GM18511 (cell line): ENCODE data around the gene AIG1.

Experiments
- ATAC-seq: cut with Tn5 transposase; IDR thresholded peaks from one replicate; pipeline ENCODE4 v1.9.1; 2021; ENCODE audit warnings: mild to moderate bottlenecking, moderate library complexity; ENCODE audit not compliant: unreplicated experiment

AIG1 gene

DNA sequence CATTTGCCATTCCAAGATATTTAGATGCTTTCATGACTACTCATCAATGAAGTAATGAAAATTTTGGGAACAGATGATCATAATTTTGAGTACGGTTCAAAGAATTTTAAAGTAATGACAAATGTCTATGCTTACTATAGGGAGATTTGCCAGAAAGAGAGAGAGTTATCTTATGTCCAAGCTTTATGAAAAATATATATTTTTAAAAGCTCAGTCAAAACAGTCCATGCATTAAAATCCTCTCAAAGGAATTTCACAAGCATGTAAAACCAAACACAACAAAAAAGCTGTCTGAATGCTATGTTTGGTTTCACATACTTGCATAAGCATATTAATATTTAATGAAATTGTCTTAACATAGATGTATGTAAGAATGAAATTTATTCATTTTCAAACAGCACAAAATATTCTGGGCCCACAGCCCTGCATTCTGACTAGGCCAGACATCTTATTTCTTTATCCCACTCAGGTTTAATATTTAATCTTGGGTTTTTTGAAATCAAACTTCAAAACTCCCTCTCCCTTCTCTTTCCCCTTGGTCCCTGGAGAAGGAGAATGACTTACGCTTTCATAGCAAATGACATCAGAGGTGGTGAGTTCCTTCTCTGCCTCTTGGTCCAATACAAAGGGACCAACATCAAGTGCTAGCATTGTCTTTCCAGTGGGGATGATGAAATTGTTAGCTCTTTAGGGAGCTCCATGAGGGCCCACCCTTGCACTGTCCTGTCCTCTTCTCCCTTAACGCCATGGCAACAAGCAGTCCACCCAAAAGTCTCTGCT, 295.6 kb downstream of the AIG1 start:
- ATAC-seq = no peak

DNA sequence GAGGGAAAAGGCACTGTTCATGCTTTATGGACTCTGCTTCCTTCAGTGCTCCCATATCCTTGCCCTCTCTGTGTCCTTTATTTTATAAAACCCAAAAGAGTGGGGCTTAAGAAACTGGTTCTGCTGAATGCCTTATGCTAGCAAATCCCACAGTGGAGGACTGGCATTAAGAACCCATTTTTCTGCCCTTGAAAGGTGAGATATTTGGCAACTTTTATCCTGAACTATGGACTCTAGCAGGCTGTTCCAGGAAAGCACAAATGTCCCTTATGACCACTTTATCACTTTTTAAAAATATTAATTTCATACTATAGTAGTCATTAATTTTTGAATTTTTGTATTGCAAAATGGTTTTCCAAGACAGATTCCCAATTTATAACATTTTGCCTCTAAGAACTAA, 296.5 kb downstream of the AIG1 start:
- no peak for ATAC-seq

DNA sequence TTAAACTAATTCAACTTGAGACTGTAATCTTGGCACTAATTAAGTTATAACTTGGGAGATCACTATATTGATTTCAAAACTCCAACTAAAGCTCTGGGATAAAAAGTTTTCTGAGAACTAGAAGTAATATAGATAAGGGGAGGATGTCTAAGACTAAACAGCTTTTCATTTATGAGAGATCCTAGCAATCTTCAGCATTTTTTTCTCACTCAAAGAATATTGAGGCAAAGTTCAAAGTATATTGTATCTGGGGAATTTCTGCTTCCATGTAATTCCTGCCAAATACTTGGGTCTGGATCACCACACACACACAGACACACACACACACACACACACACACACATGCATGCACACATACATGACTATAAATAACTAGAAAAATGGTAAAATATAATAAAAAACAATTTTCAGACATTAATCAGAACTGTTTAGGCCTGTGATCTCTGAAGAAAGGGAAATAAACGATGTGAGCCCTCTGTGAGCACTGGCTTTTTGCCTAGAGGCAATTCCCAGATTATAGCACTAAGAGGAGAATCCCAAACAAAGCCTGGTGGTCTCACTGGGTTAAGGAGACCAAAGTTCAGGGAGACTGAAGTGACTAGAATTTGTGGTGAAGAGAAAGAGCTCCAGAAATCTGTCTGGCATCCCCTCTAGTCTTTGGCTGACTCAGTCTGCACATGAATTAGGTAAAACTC, 297.0 kb downstream of the AIG1 start:
- no peak for ATAC-seq

DNA sequence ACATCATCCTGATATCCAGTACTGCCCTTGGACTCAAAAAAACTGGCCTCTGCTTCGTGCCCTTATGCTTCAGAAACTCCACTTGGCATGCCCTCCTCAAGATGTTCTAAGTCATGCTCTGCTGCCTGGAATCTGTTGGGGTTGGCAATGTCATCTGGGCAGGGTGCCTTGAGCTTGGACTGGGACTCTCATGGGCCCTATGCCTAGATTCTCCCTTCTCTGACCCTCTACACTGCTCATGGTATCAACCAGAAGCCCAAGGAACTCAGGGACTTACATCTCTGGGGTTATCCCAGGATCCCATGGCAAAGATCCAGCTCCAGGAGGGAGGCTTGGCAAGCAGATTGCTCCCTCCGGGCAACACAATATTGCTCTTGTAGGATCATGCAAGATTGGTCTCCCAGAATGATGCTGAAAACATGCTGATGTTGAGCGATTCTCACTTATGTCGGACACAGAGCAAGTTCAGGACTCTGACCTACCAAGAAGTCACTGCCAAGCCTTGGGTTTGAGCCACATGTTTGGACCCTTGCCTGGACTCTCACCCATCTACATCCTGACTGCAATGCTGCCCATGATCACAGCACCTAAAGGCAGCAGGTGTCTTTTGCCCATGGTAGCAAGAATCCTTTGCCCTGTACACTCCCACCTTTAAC, 301.0 kb downstream of the AIG1 start:
- ATAC-seq = no peak

DNA sequence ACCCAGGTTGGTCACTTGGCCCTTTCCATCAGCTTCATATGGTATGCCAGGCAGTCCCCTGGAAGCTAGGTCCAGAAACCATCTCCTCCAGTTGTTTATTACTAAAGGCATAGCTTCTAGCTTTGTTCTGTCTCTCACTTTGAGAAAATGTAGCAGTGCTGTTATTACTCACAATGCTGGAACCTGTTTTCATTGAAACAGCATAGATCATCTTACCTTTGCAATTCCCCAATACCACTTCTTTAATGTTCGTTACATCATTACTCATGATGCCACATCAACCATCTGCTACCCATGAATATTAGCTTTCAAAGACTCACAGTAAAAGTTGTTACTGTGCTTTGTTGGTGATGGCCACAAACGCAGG, 301.5 kb downstream of the AIG1 start:
- ATAC-seq = no peak

DNA sequence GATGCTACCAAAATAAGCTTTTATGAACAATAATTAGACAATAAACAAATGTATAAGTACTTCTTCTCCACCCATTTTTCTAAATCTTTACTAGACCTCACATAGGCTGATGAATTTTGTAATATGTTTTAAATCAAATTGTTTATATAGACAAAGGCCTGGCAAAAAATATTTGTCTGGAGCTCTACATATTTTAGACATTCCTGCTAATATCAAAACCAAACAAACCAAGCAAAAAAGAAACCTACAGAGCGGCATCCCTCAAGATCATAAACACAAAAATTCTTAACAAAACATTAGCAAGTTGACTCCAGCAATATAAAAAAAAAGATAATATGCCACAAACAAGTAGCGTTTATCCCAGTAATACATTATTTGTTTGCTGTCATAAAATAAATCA, 302.6 kb downstream of the AIG1 start:
- ATAC-seq = no peak

DNA sequence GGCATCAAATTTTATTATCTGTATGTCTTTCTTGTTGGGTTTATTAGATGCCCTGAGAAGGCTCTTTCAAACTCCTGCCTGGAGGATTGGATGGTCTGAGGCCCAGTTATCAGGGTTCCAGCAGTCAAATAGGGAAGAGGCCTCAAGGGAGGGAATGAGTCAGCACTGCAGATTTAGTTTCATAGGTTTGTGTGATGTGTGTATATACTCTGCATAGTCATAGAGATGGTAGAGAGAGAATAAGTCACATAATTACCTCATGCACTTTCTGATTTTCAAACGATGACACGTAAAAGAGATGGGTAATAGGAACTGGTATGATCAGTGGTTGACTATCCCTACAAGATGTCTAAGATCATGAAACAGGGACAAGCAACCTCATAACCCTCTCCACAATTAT, 307.7 kb downstream of the AIG1 start:
- peak; percentile 98 for ATAC-seq

DNA sequence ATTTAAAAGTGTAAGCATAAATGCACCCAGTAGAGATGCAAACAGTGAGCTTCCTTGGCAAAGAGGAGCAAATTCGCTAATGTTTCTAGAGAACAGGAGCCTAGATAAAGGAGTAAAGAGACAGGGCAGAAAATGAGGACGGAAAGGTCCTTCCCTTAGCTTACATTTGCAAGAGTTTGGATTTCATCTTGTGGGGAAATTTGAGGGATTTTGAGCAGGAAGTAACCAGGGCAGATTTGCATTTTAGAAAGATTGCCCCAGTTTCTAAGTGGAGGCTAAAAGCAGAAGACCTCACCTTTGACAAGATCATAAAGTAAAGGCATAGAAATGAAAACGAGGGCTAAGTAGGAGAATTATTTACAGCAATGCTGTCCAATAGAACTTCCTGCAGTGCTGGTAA, 309.3 kb downstream of the AIG1 start:
- no peak for ATAC-seq

DNA sequence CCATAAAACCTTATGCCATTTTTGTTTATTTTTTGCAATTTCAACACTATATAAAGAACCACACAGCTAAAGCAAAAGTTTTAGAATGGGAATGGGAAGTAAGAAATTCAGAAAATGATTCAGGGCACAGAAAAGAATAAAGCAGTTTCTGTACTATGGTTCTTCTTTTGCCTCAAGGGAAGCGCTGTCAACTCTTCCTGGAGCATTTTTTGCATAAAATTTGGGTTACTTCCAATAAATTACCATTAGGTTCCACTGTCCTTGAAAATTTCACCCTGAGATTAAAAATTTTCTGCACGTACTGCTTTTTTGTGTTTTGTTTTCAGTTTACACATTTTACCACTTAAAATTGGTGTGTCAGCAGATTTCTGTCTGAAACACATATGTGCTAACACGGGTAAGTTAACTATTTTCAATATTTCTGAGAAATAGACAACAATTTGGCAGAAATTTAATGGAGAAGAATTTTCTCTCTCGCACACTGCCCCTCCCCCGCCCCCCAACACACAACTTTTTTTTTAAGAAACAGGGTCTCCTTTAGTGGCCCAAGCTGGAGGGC, 310.2 kb downstream of the AIG1 start:
- ATAC-seq = no peak

DNA sequence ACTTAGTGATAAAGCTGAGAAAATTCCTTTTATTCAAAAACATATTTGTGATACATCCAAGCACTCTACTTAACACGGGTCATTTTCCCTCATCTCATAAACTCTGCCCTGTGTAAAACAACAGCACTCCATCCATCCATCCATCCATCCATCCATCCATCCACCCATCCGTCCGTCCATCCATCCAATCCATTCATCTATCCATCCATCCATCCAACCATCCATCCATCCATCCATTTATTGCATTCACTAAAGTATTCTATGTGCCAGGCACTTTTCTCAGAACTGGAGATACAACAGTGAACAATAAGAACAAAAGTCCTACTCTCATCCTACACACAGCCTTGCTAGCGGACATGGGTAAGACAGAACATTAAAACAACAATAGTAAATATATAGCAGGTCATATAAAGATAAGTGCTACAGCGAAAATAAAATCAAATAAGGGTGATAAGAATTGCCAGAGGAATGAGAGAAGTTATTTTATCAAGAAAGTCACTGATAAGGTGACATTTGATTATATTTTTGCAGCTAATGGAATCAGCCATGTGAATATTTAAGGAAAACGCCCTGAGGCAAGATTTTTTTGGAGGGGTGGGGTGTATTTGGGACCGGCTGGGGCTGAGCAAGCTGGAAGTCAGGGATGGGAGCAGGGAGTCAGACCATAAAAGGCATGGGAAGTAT, 311.7 kb downstream of the AIG1 start:
- ATAC-seq = no peak

DNA sequence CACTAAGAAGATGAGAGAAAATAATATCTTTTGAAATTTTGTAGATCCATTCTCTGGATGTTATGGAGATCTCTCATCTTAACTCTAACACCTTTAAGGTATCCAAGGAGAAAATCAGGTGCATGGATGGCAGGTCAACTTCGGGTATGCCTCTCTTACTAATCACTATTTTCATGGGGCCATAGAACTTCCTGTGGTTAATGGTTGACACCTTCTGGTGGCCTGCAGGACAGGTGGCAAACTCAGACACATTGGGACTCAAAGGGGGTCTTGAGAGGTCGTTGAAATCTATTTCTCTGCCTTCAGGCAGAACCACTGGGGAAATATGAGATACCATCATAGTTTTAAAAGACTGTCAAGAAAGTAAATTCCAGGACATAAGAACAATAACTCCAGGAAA, 313.3 kb downstream of the AIG1 start:
- ATAC-seq = no peak

DNA sequence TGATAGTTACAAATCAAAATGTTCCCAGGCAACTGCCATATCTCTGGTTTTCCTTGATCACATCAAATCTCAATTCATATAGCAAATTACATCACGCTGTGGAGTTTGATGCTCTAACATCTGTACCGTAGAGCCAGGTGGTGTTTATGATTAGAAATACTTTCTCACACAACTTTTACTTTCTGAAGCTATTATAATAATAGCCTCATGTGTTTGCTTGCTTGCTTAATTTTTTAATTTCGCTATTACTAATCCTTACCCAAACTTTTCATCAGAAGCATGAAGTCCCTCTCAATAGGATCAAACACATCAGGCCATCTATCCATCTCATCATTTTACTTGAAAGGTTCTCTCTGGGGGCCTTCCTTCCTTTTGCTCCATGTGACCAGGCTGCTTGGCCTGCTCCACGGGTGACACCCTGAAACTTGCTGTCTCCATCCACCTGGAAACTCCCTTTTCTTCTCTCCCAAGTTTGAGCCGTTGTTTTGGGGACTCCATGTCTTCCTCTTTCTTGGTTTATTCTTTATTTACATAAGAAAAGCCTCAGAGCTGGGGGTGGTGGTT, 314.4 kb downstream of the AIG1 start:
- ATAC-seq = no peak

DNA sequence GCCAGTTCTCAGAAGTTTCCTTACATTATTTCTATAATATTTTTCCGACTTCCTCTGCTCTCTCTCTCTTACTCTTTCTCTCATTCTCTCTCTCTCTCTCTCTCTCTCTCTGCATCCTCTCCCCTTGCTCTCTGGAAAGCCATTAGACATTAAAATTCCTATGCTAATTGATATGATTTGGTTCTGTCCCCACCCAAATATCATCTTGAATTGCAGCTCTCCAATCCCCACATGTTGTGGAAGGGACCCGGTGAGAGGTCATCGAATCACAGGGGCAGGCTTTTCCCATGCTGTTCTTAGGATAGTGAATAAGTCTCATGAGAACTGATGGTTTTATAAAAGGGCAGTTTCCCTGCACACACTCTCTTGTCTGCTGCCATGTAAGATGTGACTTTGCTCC, 315.7 kb downstream of the AIG1 start:
- ATAC-seq = no peak

DNA sequence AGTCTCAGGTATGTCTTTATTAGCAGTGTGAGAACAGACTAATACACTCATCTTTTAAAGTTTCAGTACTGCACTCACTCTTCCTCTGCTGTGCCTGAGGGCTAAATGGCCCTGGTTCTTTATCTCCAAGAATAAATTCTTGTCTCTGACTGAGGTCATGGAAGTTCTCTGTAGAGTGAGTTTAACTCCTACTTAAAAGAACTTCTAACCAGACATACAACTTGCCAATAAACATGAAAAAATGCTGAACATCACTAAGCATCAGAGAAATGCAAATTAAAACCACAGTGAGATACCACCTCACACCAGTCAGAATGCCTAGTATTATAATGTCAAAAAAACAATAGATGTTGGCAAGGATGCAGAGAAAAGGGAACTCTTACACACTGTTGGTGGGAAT, 316.2 kb downstream of the AIG1 start:
- no peak for ATAC-seq

DNA sequence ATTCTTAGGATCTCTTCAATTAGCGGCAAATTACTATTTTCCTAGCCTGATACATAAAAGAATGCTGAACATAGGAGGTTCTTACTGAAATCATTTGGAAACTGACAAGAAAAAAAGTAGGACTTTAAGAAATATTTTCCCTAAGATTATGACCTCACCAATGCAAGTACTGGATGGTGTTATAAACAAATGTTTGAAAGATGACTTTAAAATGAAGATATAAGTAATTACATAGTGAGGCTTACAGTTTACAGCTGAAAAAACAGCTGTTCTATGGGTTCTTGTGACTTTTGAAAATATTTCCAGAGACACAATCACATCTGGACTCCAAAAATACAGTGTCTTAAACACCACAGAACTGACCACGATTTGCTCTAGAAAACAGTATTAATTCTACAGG, 324.9 kb downstream of the AIG1 start:
- no peak for ATAC-seq

DNA sequence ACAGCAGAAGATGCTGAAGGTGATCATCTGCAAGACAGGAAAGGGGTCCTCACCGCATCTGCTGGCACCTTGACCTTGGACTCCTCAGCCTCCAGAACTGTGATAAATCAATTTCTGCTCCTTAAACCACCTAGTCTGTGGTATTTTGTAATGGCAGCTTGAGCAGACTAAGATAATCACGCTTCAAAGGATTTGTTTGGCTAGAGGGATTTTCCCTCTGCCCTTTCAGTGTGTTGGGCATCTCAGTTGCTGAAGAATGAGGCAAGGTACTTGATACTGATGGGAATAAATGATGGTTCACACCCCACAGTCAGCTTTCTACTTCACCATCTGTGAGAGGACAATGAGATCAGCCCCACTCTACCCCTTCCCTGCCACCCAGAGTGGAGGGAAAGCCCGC, 329.6 kb downstream of the AIG1 start:
- no peak for ATAC-seq
